Measurements from ENCODE around the gene ATP10D. TPM values are rescaled to one million over a fixed set of nuclear protein-coding genes. Genes with fewer than 3 reads are reported as not detected.

ATP10D gene
- total and polyA plus RNA-seq, 9 of the 15 experiments (the other 6 are each of a cell fraction or from before 2014, with no cell fraction given) = 0.10 to 0.36 (median 0.19) TPM; not detected in 1

- no peak overlapping the region for H3K27ac ChIP-seq (ENCODE audit: extremely low read depth, low read depth, low read length)
- no peaks in the 10 kb centered on the region for H3K9me3 ChIP-seq (replicated peaks; ENCODE audit: control insufficient read depth, insufficient read depth, low read depth, low read length)
- H3K79me2 ChIP-seq (ENCODE audit: control insufficient read depth, insufficient read depth, low read length) = no peaks in the 10 kb centered on the region
- DNase-seq (ENCODE audit: extremely low read depth in 1 of 4, low spot score in 3 of 4) (no peak), FAIRE-seq (no peak), ATAC-seq (no peak)
- POLR2A ChIA-PET = no interaction called here
- in situ Hi-C loops (cut with MboI) (no loop called here), intact Hi-C loops (cut with micrococcal nuclease) (no loop called here)
- no peak overlapping the region for H2AFZ ChIP-seq (ENCODE audit: low read depth, low read length)
- no peak overlapping the region for H3K4me3 ChIP-seq
- H4K20me1 ChIP-seq (replicated peaks; ENCODE audit: control insufficient read depth, insufficient read depth, low read length) = no peaks in the 10 kb centered on the region
- no peaks in the 10 kb centered on the region for H3K36me3 ChIP-seq (ENCODE audit: control insufficient read depth, insufficient read depth, low read length)
- 36% methylated on average over 2 of the region's 2 CpGs for WGBS (ENCODE audit: insufficient coverage, low coverage, missing lambda C conversion rate)
- no TSS peak for BruUV-seq (replicated peaks)
- no peak overlapping the region for H3K9ac ChIP-seq (ENCODE audit: insufficient read depth in 1 of 2, low read depth in 2 of 2, low read length in 2 of 2)
- no peaks in the 10 kb centered on the region for H3K4me1 ChIP-seq (replicated peaks in 1 of 2; ENCODE audit: control insufficient read depth in 2 of 2, insufficient read depth in 2 of 2, low read length in 2 of 2)
- CTCF ChIA-PET (ENCODE audit: low intra/inter-chr PET ratio) = no interaction called here
- H3K27me3 ChIP-seq (ENCODE audit: control insufficient read depth in 2 of 2, insufficient read depth in 2 of 2, low read length in 2 of 2) = peaks cover 3 to 10% of the 10 kb centered on the region in 2 experiments; a peak in 4 of 5 replicates
- no peak overlapping the region for H3K4me2 ChIP-seq (ENCODE audit: insufficient read depth, low read length)
- H3K9me1 ChIP-seq (ENCODE audit: control insufficient read depth, insufficient read depth, low read length) = no peaks in the 10 kb centered on the region
- TF ChIP-seq WHSC1 (IDR thresholded peaks at IDR 0.05; ENCODE audit: low read length) = no peak
- TF ChIP-seq, protein P1, sequence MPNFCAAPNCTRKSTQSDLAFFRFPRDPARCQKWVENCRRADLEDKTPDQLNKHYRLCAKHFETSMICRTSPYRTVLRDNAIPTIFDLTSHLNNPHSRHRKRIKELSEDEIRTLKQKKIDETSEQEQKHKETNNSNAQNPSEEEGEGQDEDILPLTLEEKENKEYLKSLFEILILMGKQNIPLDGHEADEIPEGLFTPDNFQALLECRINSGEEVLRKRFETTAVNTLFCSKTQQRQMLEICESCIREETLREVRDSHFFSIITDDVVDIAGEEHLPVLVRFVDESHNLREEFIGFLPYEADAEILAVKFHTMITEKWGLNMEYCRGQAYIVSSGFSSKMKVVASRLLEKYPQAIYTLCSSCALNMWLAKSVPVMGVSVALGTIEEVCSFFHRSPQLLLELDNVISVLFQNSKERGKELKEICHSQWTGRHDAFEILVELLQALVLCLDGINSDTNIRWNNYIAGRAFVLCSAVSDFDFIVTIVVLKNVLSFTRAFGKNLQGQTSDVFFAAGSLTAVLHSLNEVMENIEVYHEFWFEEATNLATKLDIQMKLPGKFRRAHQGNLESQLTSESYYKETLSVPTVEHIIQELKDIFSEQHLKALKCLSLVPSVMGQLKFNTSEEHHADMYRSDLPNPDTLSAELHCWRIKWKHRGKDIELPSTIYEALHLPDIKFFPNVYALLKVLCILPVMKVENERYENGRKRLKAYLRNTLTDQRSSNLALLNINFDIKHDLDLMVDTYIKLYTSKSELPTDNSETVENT (CRISPR knock-in tag; IDR thresholded peaks at IDR 0.05) = no peak
- TF ChIP-seq JUN (IDR thresholded peaks at IDR 0.05; ENCODE audit: borderline replicate concordance, low read depth, low read length) = no peak
- no peak for TF ChIP-seq JUN (CRISPR knock-in tag; IDR thresholded peaks at IDR 0.05; ENCODE audit: borderline replicate concordance)
- no peak for TF ChIP-seq ZNF780A (CRISPR knock-in tag; IDR thresholded peaks at IDR 0.05)
- no peak for TF ChIP-seq ZNF830 (CRISPR knock-in tag; IDR thresholded peaks at IDR 0.05)
- TF ChIP-seq DDX20 (tag; IDR thresholded peaks at IDR 0.05; ENCODE audit: low read depth) = no peak
- TF ChIP-seq, protein P2, sequence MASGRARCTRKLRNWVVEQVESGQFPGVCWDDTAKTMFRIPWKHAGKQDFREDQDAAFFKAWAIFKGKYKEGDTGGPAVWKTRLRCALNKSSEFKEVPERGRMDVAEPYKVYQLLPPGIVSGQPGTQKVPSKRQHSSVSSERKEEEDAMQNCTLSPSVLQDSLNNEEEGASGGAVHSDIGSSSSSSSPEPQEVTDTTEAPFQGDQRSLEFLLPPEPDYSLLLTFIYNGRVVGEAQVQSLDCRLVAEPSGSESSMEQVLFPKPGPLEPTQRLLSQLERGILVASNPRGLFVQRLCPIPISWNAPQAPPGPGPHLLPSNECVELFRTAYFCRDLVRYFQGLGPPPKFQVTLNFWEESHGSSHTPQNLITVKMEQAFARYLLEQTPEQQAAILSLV (tag; IDR thresholded peaks at IDR 0.05) = no peak
- no peak for TF ChIP-seq CREBBP (IDR thresholded peaks at IDR 0.05; ENCODE audit: low read depth, low read length)
- no peak for TF ChIP-seq ZFP91 (CRISPR knock-in tag; IDR thresholded peaks at IDR 0.05)
- TF ChIP-seq, protein P3, sequence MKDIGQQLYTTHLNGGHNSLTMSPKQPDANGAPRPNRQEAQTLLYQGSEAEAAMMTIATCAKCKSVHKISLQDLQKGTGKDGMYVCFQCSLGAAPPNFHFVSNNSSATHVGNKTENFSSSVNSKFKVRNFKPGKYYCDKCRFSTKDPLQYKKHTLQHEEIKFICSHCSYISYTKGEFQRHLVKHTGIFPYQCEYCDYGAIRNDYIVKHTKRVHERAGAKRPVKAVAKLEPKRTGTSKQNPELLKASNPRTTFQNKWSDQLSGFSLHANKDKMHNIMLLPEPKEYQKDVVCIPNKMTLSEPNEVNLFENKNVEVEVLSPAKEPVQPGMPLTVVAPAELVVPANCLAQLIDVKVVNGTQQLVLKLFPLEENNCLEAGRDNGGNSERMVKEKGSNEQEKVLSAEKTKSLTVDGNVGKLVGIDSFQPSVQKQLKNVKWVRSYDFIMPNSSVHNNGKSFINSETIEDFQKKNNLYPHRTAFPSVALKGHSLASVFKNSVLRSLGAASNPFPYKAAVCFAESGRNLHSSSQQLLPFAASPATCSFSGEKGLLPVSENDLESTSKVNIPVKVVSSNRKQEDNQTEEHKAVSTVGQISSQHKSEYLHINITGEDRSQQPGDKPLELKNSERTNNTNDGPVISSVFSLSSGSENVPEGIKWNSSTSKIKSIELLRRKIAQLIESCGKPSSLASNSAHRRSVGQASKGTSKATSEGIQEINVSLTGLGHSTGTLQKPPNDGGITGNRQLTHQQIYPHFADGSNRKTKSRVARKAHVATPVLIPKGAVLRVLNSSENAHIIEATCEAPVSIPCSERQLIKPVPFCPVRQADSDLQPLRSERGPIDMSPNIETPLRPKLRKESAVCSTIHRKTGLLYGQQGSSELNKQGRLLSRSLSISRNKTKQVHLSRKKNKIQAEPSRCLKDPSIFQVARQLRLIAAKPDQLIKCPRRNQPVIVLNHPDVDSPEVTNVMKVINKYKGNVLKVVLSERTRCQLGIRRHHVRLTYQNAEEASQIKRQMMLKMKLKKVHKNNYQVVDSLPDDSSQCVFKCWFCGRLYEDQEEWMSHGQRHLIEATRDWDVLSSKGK (CRISPR knock-in tag; IDR thresholded peaks at IDR 0.05) = no peak
These were observed 72.2 kb downstream of the ATP10D start for GRCh38 chr4:47557255-47557654.
